Mucosa of descending colon (tissue), 3 donors: Measurements from ENCODE around the gene UBE2Q1. TPM values are rescaled to one million over a fixed set of nuclear protein-coding genes. Genes with fewer than 3 reads are reported as not detected.
A peak's percentile ranks its signal among the peaks of the same experiment; 100 is the strongest.

Experiments used
- ATAC-seq: fragments of 200-7000 bp; cut with Tn5 transposase; one replicate; pipeline ENCODE4 v1.9.1; 2020; ENCODE audit warnings: mild to moderate bottlenecking, moderate library complexity
- DNase-seq, 3 donors: peaks; one replicate each; pipeline ENCODE4 v3.0.0-alpha.2; 2020
- H3K36me3 ChIP-seq: fragments of 200-600 bp; one replicate; pipeline ENCODE4 v1.8.0; 2021; ENCODE audit warnings: low read depth, mild to moderate bottlenecking
- H3K4me1 ChIP-seq: fragments of 200-600 bp; one replicate; pipeline ENCODE4 v1.8.0; 2021; ENCODE audit warnings: low read depth, mild to moderate bottlenecking
- H3K4me3 ChIP-seq: fragments of 200-600 bp; one replicate; pipeline ENCODE4 v1.8.0; 2021; ENCODE audit warnings: mild to moderate bottlenecking
- H3K9me3 ChIP-seq: fragments of 200-600 bp; one replicate; pipeline ENCODE4 v1.8.0; 2021; ENCODE audit warnings: mild to moderate bottlenecking
- intact Hi-C, 2 donors: fragments of 100-400 bp; cut with DNase I in 1 of 2; cut with micrococcal nuclease in 1 of 2; formaldehyde crosslinking; loops; one replicate each; pipeline versions ENCODE4 v1.11.0 to v1.11.1; 2022; cut with DNase I, micrococcal nuclease
- long read RNA-seq, 2 donors: library from polyadenylated mRNA; unstranded; transcript quantifications; one replicate each; pipeline ENCODE4 v2.0.0, GENCODE V29; 2019 to 2021
- total RNA-seq, 3 donors: library from RNA; stranded (reverse); fragmentation: NEBNext Ultra II Directional in 2 of 3; extraction: Animal tissue kit (Norgen Biotek cat#: 25700) in 2 of 3; gene quantifications; one replicate each; pipeline versions ENCODE4 v1.2.1 to v1.2.4, GENCODE V29; 2021 to 2023
- TF ChIP-seq, protein P1 (sequence below): fragments of 200-600 bp; IDR thresholded peaks from one replicate; pipeline ENCODE4 v1.8.0; 2022; ENCODE audit warnings: antibody characterized with exemption, mild to moderate bottlenecking
- donor health status: DM: no; HTN: no; CAD: no; lungs with moderate emphysema.
- donor health status: DM: no; HTN: no; CAD: no.
- donor health status: DM: no; HTN: yes; CAD: no.

Gene UBE2Q1
- total RNA-seq: 10 to 100 TPM; 52.8 to 81.7 (median 81.0) TPM
- long read RNA-seq, donor 1, transcript UBE2Q1-201 (13 exons, 3,210 nt): major isoform, 34 of 40 reads
- long read RNA-seq, donor 1, partial matches to known transcripts: 0 of 40 reads
- long read RNA-seq, donor 1, other reads (novel, unspliced or antisense): 6 of 40 reads
- long read RNA-seq, donor 2: 0 reads

DNA sequence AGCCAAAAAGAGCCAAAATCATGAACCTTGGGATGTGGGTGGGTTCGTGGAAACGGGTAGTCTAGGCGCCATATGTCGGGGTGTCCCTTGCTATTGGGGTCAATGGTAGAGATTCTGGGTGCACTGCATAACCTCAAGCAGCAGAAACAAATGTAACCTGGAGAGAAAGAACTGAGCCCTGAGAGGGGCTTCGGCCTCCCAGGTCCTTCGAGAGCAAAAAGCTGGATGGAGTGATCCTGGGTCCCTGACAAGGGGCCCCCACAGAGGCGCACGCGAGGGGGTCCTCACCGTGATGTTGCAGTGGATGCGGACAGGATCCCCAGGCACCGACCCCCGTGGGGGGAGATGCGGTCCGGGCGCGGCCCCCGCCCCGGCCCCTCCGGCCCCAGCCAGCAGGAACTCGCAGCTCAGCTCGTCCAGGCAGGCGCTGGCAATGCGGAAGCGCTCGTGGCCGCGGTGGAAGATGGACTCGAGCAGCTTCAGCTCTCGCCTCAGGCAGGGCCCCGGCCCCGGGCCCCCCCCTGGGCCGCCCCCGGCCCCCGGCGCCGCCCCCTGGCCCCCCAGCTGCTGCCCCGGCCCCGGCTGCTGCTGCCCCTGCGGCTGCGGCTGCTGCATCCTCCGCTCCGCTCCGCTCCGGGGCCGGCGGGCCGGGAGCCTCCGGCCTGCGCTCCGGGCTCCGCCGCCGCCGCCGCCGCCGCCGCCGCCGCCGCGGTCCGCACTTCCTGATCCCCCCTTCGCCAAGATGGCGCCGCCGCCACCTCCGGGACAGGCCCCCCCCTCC, at the start of gene UBE2Q1:
Gene UBE2Q1, minus strand, starts transcription at position 724 of the 781 bp plus-strand sequence. Its CDS starts 109 bp downstream, at position 615.
- peak; percentile 56 to 84 (median 76) for DNase-seq
- Histone ChIP-seq H3K4me1 (peaks cover 26% of the 10 kb centered on the region), H3K9me3 (no peaks in the 10 kb centered on the region), H3K36me3 (peaks cover 22% of the 10 kb centered on the region), H3K4me3 (peak within 1 kb of the TSS; percentile 90)
- no peak for ATAC-seq
- TF ChIP-seq, protein P1, sequence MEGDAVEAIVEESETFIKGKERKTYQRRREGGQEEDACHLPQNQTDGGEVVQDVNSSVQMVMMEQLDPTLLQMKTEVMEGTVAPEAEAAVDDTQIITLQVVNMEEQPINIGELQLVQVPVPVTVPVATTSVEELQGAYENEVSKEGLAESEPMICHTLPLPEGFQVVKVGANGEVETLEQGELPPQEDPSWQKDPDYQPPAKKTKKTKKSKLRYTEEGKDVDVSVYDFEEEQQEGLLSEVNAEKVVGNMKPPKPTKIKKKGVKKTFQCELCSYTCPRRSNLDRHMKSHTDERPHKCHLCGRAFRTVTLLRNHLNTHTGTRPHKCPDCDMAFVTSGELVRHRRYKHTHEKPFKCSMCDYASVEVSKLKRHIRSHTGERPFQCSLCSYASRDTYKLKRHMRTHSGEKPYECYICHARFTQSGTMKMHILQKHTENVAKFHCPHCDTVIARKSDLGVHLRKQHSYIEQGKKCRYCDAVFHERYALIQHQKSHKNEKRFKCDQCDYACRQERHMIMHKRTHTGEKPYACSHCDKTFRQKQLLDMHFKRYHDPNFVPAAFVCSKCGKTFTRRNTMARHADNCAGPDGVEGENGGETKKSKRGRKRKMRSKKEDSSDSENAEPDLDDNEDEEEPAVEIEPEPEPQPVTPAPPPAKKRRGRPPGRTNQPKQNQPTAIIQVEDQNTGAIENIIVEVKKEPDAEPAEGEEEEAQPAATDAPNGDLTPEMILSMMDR: no peak
- intact Hi-C loops: no loop called here

DNA sequence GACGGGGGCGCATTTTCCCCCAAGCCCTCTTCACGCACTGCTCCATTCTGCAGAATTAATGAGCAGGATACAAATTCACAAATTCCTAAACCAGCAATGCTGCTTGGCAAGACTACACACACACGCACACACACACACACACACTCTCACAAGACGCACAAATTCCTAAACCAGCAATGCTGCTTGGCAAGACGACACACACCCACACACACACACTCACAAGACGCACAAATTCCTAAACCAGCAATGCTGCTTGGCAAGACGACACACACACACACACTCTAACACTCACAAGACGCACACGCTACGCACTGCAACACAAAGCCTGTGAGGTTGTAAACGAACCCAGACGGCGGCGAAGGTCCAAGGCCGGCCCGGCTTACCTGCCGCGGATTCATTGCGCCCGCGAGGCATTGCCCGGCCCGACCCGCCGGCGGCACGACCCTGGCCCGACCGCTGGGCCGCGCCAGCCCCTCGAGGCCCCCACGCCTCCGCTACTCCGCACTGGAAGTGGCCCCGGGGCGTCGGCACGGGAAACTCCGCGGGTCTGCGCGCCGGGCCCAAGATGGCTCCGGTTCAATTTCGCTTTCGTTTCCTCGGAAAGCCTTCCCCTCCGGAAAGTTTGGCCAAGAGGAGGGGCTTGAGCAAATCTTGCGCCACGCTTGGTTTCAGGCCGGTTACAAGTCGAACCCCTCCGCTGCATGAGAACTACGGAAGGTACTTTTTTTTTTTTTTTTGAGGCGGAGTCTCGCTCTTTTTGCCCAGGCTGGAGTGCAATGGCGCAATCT, 49.3 kb upstream of the UBE2Q1 start, which contains the start of gene ADAR:
Gene ADAR, minus strand, starts transcription at position 578 of the 788 bp plus-strand sequence. Its CDS starts 180 bp downstream, at position 398.
- peaks cover 1% of the 10 kb centered on the region for H3K36me3 ChIP-seq
- no peaks in the 10 kb centered on the region for H3K9me3 ChIP-seq
- intact Hi-C loops: no loop called here
- H3K4me3 ChIP-seq: peak within 1 kb of the TSS; percentile 83
- ATAC-seq (peak; percentile 95), DNase-seq (peak; percentile 88 to 93 (median 91))
- TF ChIP-seq, protein P1: no peak
- peaks cover 25% of the 10 kb centered on the region for H3K4me1 ChIP-seq

DNA sequence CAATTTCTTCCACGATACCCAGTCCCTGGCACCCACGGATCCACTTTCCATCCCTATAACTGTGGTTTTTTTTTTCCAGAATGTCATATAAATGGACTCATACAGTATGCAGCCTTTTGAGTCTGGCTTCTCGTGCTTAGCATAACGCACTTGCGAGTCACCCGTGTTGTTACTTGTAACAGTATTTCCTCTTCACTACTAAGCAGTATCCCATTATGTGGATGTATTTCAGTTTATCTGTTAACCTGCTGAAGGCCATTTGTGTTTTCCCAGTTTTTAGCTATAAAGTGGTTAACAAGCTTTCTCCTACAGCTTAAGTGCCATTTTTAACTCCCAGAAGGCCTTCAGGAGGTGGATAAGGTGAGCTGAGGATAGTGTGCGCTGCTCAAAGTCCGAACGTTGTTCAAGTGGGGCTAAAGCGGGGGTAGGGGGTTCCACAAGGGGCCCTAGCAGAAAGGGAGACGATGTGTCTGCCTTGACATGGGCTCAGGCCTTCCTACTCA, 48.7 kb upstream of the UBE2Q1 start:
- no peak for DNase-seq
- TF ChIP-seq, protein P1: no peak
- intact Hi-C loops: no loop called here
- Histone ChIP-seq H3K4me1 (peaks cover 25% of the 10 kb centered on the region), H3K36me3 (peaks cover 3% of the 10 kb centered on the region), H3K4me3 (peak overlapping the region; percentile 83), H3K9me3 (no peaks in the 10 kb centered on the region)
- peak; percentile 25 for ATAC-seq

DNA sequence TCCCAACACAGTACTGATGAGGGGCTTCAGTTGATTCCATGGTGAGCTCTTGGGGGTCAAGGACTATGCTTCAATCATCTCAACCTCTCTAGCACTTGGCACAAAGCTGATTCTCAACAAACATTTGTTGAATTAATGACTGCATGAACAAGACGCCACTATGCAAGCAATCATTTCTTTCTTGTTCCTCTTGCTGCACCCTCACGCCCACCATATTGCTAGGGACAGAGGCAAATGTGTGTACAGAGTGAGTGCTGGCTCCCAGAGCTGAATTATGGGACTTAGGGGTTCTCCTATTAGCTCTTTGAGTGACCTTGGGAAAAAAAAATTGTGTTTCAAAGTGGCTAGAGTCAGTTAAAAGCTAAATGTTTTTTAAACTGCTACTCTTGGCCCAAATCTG, 47.1 kb upstream of the UBE2Q1 start:
- Histone ChIP-seq H3K4me3 (no peak overlapping the region), H3K36me3 (peaks cover 7% of the 10 kb centered on the region), H3K4me1 (peaks cover 25% of the 10 kb centered on the region), H3K9me3 (no peaks in the 10 kb centered on the region)
- ATAC-seq (no peak), DNase-seq (no peak)
- TF ChIP-seq, protein P1: no peak
- intact Hi-C loops: no loop called here

DNA sequence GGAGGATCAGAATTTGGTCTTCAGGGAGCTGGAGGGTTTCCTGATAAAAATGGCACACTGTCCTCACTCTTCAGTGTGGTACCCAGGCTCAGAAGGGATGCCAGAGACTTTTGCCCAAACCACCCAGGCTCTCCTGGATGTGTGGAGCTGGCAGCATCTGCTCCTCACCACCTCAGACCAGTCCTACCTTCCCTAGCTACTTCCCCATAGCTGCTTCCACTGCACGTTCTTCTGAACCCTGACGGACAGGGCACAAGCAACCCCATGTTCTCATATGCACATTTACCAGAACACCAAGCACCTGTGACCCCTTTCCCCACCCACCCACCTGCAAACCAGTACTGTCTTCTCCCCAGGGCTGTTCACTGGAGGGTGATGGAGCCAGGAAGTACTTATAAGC, 44.9 kb upstream of the UBE2Q1 start:
- H3K36me3 ChIP-seq: peaks cover 9% of the 10 kb centered on the region
- TF ChIP-seq, protein P1: no peak
- H3K9me3 ChIP-seq: no peaks in the 10 kb centered on the region
- intact Hi-C loops: no loop called here
- ATAC-seq (no peak), DNase-seq (no peak)
- peaks cover 17% of the 10 kb centered on the region for H3K4me1 ChIP-seq
- no peak overlapping the region for H3K4me3 ChIP-seq
